ENCODE results near the gene SPAM1. TPM values are rescaled to one million over a fixed set of nuclear protein-coding genes. Genes with fewer than 3 reads are reported as not detected.

Gene SPAM1
- total and polyA plus RNA-seq, 2 experiments from 2014 or later: not detected

DNA sequence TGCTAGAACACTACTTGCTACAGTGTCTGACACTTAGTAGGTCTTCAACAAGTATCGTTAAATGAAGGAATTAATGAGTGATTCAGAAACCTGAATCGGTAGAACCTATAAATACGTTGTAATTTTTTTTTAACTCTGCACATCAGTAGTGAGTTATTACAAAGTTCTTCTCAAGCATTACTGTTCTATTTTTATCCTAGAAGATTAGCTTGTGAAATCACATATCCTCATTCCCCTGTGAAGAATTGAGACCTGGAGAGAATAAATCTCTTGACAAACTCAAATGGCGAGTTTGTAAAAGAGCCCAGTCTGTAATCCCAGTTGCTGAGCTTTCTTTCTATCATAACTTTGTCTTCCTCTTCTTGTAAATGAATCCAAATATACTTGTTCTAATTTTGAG lies 45.4 kb upstream of the SPAM1 start:
- no peaks in the 10 kb centered on the region for H3K36me3 ChIP-seq (ENCODE audit: insufficient read depth)
- Mint-ChIP-seq H3K36me3 (ENCODE audit: low read depth) (no peaks in the 10 kb centered on the region), H3K9me3 (no peaks in the 10 kb centered on the region), H3K27ac (no peak overlapping the region), H3K27me3 (ENCODE audit: insufficient read depth, low read depth, poor library complexity) (no peaks in the 10 kb centered on the region), H3K4me3 (no peak overlapping the region), H3K4me1 (no peaks in the 10 kb centered on the region)
- H3K27ac ChIP-seq (ENCODE audit: low read depth): no peak overlapping the region
- no peak overlapping the region for H3K4me2 ChIP-seq
- H3K9me2 ChIP-seq (ENCODE audit: insufficient read depth): no peaks in the 10 kb centered on the region
- DNase-seq (ENCODE audit: low spot score) (no peak), ATAC-seq (no peak)
- no peaks in the 10 kb centered on the region for H3K27me3 ChIP-seq (ENCODE audit: insufficient read depth)
- no peaks in the 10 kb centered on the region for H4K20me1 ChIP-seq (replicated peaks; ENCODE audit: insufficient read depth)
- no peaks in the 10 kb centered on the region for H3F3A ChIP-seq (replicated peaks; ENCODE audit: low read depth)
- TF ChIP-seq, protein P1, sequence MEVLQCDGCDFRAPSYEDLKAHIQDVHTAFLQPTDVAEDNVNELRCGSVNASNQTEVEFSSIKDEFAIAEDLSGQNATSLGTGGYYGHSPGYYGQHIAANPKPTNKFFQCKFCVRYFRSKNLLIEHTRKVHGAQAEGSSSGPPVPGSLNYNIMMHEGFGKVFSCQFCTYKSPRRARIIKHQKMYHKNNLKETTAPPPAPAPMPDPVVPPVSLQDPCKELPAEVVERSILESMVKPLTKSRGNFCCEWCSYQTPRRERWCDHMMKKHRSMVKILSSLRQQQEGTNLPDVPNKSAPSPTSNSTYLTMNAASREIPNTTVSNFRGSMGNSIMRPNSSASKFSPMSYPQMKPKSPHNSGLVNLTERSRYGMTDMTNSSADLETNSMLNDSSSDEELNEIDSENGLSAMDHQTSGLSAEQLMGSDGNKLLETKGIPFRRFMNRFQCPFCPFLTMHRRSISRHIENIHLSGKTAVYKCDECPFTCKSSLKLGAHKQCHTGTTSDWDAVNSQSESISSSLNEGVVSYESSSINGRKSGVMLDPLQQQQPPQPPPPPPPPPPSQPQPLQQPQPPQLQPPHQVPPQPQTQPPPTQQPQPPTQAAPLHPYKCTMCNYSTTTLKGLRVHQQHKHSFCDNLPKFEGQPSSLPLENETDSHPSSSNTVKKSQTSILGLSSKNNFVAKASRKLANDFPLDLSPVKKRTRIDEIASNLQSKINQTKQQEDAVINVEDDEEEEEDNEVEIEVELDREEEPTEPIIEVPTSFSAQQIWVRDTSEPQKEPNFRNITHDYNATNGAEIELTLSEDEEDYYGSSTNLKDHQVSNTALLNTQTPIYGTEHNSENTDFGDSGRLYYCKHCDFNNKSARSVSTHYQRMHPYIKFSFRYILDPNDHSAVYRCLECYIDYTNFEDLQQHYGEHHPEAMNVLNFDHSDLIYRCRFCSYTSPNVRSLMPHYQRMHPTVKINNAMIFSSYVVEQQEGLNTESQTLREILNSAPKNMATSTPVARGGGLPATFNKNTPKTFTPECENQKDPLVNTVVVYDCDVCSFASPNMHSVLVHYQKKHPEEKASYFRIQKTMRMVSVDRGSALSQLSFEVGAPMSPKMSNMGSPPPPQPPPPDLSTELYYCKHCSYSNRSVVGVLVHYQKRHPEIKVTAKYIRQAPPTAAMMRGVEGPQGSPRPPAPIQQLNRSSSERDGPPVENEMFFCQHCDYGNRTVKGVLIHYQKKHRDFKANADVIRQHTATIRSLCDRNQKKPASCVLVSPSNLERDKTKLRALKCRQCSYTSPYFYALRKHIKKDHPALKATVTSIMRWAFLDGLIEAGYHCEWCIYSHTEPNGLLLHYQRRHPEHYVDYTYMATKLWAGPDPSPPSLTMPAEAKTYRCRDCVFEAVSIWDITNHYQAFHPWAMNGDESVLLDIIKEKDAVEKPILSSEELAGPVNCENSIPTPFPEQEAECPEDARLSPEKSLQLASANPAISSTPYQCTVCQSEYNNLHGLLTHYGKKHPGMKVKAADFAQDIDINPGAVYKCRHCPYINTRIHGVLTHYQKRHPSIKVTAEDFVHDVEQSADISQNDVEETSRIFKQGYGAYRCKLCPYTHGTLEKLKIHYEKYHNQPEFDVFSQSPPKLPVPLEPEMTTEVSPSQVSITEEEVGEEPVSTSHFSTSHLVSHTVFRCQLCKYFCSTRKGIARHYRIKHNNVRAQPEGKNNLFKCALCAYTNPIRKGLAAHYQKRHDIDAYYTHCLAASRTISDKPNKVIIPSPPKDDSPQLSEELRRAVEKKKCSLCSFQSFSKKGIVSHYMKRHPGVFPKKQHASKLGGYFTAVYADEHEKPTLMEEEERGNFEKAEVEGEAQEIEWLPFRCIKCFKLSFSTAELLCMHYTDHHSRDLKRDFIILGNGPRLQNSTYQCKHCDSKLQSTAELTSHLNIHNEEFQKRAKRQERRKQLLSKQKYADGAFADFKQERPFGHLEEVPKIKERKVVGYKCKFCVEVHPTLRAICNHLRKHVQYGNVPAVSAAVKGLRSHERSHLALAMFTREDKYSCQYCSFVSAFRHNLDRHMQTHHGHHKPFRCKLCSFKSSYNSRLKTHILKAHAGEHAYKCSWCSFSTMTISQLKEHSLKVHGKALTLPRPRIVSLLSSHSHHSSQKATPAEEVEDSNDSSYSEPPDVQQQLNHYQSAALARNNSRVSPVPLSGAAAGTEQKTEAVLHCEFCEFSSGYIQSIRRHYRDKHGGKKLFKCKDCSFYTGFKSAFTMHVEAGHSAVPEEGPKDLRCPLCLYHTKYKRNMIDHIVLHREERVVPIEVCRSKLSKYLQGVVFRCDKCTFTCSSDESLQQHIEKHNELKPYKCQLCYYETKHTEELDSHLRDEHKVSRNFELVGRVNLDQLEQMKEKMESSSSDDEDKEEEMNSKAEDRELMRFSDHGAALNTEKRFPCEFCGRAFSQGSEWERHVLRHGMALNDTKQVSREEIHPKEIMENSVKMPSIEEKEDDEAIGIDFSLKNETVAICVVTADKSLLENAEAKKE (CRISPR knock-in tag; IDR thresholded peaks at IDR 0.05): no peak
- no peak for TF ChIP-seq ZNF331 (CRISPR knock-in tag; IDR thresholded peaks at IDR 0.05; ENCODE audit: low read depth)
- TF ChIP-seq, protein P2, sequence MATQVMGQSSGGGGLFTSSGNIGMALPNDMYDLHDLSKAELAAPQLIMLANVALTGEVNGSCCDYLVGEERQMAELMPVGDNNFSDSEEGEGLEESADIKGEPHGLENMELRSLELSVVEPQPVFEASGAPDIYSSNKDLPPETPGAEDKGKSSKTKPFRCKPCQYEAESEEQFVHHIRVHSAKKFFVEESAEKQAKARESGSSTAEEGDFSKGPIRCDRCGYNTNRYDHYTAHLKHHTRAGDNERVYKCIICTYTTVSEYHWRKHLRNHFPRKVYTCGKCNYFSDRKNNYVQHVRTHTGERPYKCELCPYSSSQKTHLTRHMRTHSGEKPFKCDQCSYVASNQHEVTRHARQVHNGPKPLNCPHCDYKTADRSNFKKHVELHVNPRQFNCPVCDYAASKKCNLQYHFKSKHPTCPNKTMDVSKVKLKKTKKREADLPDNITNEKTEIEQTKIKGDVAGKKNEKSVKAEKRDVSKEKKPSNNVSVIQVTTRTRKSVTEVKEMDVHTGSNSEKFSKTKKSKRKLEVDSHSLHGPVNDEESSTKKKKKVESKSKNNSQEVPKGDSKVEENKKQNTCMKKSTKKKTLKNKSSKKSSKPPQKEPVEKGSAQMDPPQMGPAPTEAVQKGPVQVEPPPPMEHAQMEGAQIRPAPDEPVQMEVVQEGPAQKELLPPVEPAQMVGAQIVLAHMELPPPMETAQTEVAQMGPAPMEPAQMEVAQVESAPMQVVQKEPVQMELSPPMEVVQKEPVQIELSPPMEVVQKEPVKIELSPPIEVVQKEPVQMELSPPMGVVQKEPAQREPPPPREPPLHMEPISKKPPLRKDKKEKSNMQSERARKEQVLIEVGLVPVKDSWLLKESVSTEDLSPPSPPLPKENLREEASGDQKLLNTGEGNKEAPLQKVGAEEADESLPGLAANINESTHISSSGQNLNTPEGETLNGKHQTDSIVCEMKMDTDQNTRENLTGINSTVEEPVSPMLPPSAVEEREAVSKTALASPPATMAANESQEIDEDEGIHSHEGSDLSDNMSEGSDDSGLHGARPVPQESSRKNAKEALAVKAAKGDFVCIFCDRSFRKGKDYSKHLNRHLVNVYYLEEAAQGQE (IDR thresholded peaks at IDR 0.05; ENCODE audit: unreplicated experiment): no peak
- TF ChIP-seq ZNF114 (CRISPR knock-in tag; IDR thresholded peaks at IDR 0.05): no peak
- H2AFZ ChIP-seq: no peak overlapping the region
- no peaks in the 10 kb centered on the region for H3K79me2 ChIP-seq (replicated peaks; ENCODE audit: insufficient read depth)
- no peak overlapping the region for H3K4me3 ChIP-seq
- no peaks in the 10 kb centered on the region for H3K4me1 ChIP-seq (ENCODE audit: insufficient read depth)
